ENCODE results near the gene TCF23.
"Not testable (repeated sequence)": the region's sequence is repeated elsewhere in the genome, so short reads cannot be mapped to it uniquely, and the experiment has no call there.

The TCF23 gene

DNA sequence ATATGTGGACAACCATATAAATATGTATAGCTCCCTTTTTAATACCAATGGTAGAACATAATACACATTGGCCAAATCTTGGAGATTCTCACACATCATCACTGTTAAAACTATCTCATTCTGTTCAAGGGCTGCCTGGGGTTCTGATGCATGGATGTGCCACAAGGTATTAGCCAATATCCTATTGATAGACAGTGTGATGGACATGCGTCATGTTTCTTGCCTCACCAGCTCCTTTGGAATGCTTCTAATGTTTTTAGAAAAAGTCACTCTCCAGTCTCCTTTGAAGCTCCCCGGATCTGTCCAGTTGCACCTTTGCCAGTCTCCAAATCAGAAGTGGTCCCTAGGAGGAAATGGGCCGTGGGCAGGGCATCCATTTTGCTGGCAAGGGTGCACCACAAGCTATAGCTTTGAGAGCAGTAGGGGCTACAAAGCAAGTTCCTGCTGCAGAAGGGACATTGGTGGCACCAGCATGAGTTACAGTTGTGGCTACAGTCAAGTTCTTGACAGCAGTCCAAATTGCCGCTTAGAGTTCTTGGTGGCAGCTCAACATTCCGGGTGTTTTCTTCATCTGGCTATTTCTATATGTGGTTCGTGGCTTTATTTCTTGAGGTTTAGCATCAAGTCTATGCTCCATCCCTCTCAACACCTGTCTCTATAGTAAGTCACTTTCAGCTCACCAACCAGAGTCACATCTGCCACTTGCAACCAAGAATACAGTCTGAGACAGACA lies 38.0 kb downstream of the TCF23 start:
- in situ Hi-C loops (cut with HindIII; ENCODE audit: low sequenced_read_pairs), result no loop called here

GRCh38 chr2:27189989-27190388 lies 41.2 kb downstream of the TCF23 start:
- in situ Hi-C loops (cut with HindIII; ENCODE audit: low sequenced_read_pairs), result no loop called here

GRCh38 chr2:27191070-27191829 lies 42.4 kb downstream of the TCF23 start:
- in situ Hi-C loops (cut with HindIII; ENCODE audit: low sequenced_read_pairs), result no loop called here

DNA sequence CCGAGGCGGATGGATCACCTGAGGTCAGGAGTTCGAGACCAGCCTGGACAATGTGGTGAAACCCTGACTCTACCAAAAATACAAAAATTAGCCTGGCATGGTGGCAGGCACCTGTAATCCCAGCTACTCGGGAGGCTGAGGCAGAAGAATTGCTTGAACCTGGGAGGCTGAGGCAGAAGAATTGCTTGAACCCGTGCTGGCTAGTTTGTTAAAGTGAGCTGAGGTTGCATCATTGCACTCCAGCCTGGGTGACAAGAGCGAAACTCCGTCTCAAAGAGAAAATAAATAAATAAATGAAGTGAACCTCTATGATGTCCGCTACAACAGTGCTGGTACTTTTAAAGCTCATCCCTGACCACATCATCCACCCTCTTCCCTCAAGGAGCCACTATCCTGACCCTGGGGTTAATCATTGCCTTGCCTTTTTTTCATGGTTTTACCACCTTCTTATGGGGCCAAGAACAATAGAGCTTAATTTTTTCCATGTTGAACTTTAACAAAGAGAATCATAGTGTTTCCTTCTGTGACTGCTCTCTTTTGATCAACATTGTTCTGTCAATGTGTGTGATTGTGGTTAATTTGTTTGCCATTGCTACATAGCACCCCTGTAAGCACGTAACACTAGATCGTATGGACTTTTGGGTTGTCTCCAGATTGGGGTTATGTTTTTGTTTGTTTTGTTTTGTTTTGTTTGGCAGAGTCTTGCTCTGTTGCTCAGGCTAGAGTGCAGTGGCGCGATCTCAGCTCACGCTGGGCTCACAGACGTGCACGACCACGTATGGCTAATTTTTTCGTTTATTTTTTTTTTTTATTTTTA lies 45.9 kb downstream of the TCF23 start:
- in situ Hi-C loops (cut with HindIII; ENCODE audit: low sequenced_read_pairs), result no loop called here

DNA sequence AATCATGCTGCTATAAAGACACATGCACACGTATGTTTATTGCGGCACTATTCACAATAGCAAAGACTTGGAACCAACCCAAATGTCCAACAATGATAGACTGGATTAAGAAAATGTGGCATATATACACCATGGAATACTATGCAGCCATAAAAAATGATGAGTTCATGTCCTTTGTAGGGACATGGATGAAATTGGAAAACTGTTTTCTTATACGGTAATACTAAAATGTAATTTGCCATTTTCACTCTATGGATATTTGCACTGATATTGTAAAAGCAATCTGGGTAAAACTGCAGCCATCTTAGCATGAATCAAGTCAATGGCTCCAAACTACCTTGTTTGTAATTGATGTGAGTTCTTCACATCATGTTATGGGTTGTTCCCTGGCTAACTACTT lies 47.0 kb downstream of the TCF23 start:
- in situ Hi-C loops (cut with HindIII; ENCODE audit: low sequenced_read_pairs), result not testable (repeated sequence)

GRCh38 chr2:27198068-27198467 lies 49.3 kb downstream of the TCF23 start:
- in situ Hi-C loops (cut with HindIII; ENCODE audit: low sequenced_read_pairs), result not testable (repeated sequence)

- in situ Hi-C loops (cut with HindIII; ENCODE audit: low sequenced_read_pairs), result no loop called here
Observed at GRCh38 chr2:27198627-27199026, 49.8 kb downstream of the TCF23 start.

GRCh38 chr2:27199241-27199640 lies 50.4 kb downstream of the TCF23 start:
- in situ Hi-C loops (cut with HindIII; ENCODE audit: low sequenced_read_pairs), result no loop called here

DNA sequence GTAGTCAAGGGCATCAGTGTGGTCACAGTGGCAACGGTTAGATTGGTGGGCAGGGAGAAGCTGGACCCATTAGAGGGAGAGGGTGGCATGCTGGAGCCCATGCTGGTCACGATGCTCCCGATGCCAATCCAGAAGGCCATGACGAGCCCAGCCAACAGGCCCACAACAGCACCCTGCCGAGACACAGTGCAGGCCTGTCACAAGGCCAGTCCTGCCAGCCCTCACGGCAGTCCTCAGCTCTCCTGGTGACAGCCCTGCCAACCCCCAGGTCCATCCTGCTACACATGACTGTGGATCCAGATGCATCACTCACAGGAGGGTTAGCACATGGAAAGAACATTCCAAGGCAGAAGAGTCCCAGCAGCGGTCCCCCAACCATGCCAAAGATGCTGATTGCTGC lies 52.9 kb downstream of the TCF23 start:
- in situ Hi-C loops (cut with HindIII; ENCODE audit: low sequenced_read_pairs), result no loop called here

DNA sequence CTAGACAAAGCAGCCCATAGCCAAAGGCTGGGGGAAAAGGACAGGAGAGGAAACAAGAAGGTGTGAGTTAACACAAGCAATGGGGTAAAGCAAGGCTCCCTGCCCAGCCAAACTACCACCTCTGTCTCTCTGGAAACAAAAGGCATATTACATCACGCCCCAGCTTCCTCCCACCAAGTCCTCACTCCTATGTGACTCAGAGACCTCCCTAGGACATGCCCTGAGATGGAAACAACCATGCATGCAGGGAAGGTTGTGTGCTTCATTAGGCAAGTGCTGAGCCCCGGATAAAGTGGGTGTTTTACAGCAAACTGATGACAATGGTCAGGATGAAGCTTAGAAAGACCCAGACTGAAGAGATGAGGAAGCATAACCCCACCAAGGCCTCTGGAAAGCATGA lies 54.0 kb downstream of the TCF23 start:
- in situ Hi-C loops (cut with HindIII; ENCODE audit: low sequenced_read_pairs), result no loop called here

- in situ Hi-C loops (cut with HindIII; ENCODE audit: low sequenced_read_pairs), result no loop called here
Observed at GRCh38 chr2:27203741-27204140, 54.9 kb downstream of the TCF23 start.

GRCh38 chr2:27204566-27204965 lies 55.8 kb downstream of the TCF23 start:
- in situ Hi-C loops (cut with HindIII; ENCODE audit: low sequenced_read_pairs), result no loop called here

DNA sequence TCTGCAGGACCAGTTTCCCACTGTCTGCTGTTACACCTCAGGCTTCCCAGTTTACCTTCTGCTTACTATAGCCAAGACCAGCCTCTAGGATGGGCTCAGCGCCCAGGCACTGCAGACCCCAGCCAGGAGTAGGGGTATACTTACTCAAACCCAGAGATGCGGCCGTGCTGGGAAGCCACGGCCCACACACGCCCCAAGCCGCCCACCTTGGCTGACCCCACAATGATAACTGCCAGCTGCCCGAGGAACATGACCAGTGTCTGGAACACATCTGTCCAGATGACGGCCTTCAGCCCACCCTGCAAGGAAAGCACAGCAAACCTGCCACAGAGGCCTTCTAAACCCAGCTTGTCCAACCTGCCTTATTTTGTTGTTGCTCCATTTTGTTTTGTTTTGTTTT lies 56.4 kb downstream of the TCF23 start:
- in situ Hi-C loops (cut with HindIII; ENCODE audit: low sequenced_read_pairs), result no loop called here

- in situ Hi-C loops (cut with HindIII; ENCODE audit: low sequenced_read_pairs), result no loop called here
Observed at GRCh38 chr2:27206346-27206745, 57.5 kb downstream of the TCF23 start.
